ENCODE data around the gene PKIG. TPM values are rescaled to one million over a fixed set of nuclear protein-coding genes. Genes with fewer than 3 reads are reported as not detected.
A peak's percentile ranks its signal among the peaks of the same experiment; 100 is the strongest.

The PKIG gene
- total RNA-seq, 1 experiment from 2014 or later, result 27.0 TPM

DNA sequence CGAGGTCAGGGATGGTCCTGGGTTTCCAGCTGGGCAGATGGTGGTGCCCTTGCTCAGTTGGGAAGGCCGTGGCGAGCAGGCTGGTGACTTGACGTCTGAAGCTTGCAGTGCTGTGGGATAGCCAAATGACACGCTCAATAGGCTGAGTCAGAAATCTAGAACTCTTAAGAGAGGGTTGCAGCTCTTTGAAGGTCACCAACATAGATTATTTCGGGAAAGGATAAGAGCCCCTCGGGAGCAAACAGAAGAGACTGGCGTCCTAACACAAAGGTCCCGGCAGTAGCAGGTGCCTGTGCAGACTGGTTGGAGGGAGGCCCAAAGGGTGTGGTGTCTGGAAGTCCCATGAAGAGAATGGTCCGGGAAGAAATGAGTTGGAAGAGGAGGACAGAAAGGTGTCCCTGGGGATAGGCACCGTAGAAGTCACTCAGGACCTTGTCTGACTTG lies 18.4 kb downstream of the PKIG start:
- H3K27ac Mint-ChIP-seq, result peak overlapping the region in 1 of 3 experiments; percentile 16; a peak in 2 of 7 replicates
- Histone ChIP-seq H3K9ac (ENCODE audit: extremely low read depth, insufficient read length, low read length) (no peak overlapping the region), H3K4me2 (ENCODE audit: insufficient read depth, insufficient read length, low read length) (no peak overlapping the region), H2BK5ac (ENCODE audit: insufficient read length, low read length) (no peak overlapping the region), H3K9me3 (ENCODE audit: control insufficient read depth, low read depth, low read length) (no peaks in the 10 kb centered on the region), H4K8ac (replicated peaks; ENCODE audit: insufficient read length, low read depth, low read length) (no peak overlapping the region), H2BK15ac (ENCODE audit: low read depth, low read length) (no peak overlapping the region; the same call in 1 of the 2 replicates), H3K79me1 (ENCODE audit: insufficient read depth, low read depth, low read length, poor library complexity, severe bottlenecking) (no peaks in the 10 kb centered on the region), H3K27me3 (ENCODE audit: insufficient read depth, low read length) (no peaks in the 10 kb centered on the region), H2AK5ac (ENCODE audit: insufficient read length, low read length) (no peak overlapping the region), H3K18ac (ENCODE audit: insufficient read length, low read depth, low read length) (no peak overlapping the region), H2BK12ac (ENCODE audit: insufficient read length, low read depth, low read length) (no peak overlapping the region), H3K4ac (ENCODE audit: low read depth, low read length) (no peak overlapping the region), H4K91ac (ENCODE audit: insufficient read length, low read depth, low read length) (no peak overlapping the region), H3K23me2 (ENCODE audit: insufficient read length, low read depth, low read length, poor library complexity, severe bottlenecking) (no peaks in the 10 kb centered on the region), H2BK120ac (ENCODE audit: low read depth, low read length, poor library complexity, severe bottlenecking) (no peak overlapping the region), H3K23ac (ENCODE audit: insufficient read length, low read depth, low read length) (no peak overlapping the region), H3K56ac (ENCODE audit: insufficient read length, low read depth, low read length) (no peak overlapping the region), H3T11ph (ENCODE audit: low read length) (no peak overlapping the region), H3K27ac (ENCODE audit: insufficient read length, low read depth, low read length) (no peak overlapping the region), H3K14ac (ENCODE audit: insufficient read depth, low read length) (no peak overlapping the region), H2AFZ (ENCODE audit: low read length) (no peak overlapping the region), H4K20me1 (ENCODE audit: control insufficient read depth, insufficient read depth, insufficient read length) (no peaks in the 10 kb centered on the region), H3K4me1 (ENCODE audit: insufficient read depth, low read length) (peaks cover 8% of the 10 kb centered on the region; the same call in 1 of the 2 replicates), H3K79me2 (ENCODE audit: insufficient read depth, low read length) (no peaks in the 10 kb centered on the region), H2BK20ac (ENCODE audit: low read depth, low read length, poor library complexity, severe bottlenecking) (no peak overlapping the region), H4K5ac (ENCODE audit: insufficient read length, low read depth, low read length) (no peak overlapping the region)
- H3K36me3 Mint-ChIP-seq (ENCODE audit: insufficient read depth in 1 of 3, low read depth in 3 of 3), result no peaks in the 10 kb centered on the region
- no peaks in the 10 kb centered on the region for H3K9me3 Mint-ChIP-seq
- TF ChIP-seq, protein P1, sequence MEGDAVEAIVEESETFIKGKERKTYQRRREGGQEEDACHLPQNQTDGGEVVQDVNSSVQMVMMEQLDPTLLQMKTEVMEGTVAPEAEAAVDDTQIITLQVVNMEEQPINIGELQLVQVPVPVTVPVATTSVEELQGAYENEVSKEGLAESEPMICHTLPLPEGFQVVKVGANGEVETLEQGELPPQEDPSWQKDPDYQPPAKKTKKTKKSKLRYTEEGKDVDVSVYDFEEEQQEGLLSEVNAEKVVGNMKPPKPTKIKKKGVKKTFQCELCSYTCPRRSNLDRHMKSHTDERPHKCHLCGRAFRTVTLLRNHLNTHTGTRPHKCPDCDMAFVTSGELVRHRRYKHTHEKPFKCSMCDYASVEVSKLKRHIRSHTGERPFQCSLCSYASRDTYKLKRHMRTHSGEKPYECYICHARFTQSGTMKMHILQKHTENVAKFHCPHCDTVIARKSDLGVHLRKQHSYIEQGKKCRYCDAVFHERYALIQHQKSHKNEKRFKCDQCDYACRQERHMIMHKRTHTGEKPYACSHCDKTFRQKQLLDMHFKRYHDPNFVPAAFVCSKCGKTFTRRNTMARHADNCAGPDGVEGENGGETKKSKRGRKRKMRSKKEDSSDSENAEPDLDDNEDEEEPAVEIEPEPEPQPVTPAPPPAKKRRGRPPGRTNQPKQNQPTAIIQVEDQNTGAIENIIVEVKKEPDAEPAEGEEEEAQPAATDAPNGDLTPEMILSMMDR (conservative IDR thresholded peaks at IDR 0.05), result no peak
- DNase-seq, result no peak
- H3K4me3 Mint-ChIP-seq, result no peak overlapping the region
- H3K4me1 Mint-ChIP-seq, result peaks cover 31 to 35% of the 10 kb centered on the region in 2 experiments
- no CpG with 5 or more reads among the region's 11 CpGs for WGBS (ENCODE audit: extremely low coverage, insufficient read length, low lambda C conversion rate)
- H3K27me3 Mint-ChIP-seq (ENCODE audit: low read depth), result no peaks in the 10 kb centered on the region
